Cardiac septum (tissue), 1 donor: Measurements from ENCODE around the gene PITPNB. TPM values are rescaled to one million over a fixed set of nuclear protein-coding genes. Genes with fewer than 3 reads are reported as not detected.

Source experiments
- DNase-seq: peaks from one replicate; pipeline ENCODE4 v3.0.0-alpha.2; 2020; ENCODE audit warnings: low spot score
- intact Hi-C: fragments of 100-400 bp; cut with DNase I; formaldehyde crosslinking; loops from one replicate; pipeline ENCODE4 v1.14.0; 2022
- microRNA-seq: library from miRNA; unstranded; fragments of <30 nt; microRNA quantifications from one replicate; pipeline ENCODE4 v1.2.0, GENCODE V29; 2020
- total RNA-seq: library from RNA; stranded (reverse); fragmentation: NEBNext Ultra II Directional; extraction: Animal tissue kit (Norgen Biotek cat#: 25700); gene quantifications from one replicate; pipeline ENCODE4 v1.2.1, GENCODE V29; 2021
- donor health status: DM: no; HTN: no; CAD: no.

The PITPNB gene
- total RNA-seq, 1 donor from 2014 or later = 69.2 TPM

DNA sequence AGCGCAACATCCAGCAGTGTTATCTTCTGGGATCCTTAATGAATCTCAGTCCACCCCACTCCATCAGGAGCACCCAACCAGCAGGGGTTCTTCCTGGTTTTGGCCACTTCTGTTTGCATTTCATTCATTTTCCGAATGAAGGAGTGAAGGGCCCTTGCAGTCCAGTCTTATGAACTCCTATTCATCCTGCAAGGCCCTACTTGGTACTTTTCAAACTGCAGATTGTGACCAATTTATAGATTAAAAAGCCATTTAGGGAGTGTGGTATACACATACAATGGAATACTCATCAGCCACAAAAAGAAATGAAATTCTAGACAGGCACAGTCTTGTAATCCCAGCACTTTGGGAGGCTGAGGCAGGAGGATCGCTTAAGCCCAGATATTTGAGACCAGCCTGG is 107.3 kb downstream of the PITPNB start:
- no peak for DNase-seq
- intact Hi-C loops = no loop called here

DNA sequence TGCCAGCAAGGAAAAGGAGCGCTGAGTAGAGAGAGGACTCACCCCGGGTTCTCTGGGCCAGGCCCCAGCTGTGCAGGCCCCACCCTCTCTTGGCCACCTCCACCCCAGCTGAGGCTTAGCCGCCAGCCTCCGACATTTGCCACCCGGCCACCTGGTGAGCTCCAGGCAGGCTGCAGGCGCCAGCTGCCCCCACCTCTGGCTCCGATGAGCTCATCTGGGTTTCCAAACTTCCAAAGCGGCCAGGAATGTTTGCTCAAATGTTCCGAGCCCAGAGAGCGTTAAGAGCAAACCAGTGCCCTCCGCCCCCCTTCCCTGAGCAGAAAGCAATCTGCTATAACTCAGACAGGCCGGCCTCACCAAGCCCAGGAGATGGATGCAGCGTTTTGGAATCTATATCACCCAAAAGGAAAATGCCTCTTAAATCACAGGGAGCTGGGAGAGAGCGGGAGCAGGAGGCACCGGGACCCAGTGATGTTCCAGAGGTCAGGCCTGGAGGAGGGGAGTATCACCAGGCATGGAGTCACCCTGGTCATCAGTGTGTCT is 108.4 kb downstream of the PITPNB start:
- DNase-seq = no peak
- intact Hi-C loops = no loop called here

DNA sequence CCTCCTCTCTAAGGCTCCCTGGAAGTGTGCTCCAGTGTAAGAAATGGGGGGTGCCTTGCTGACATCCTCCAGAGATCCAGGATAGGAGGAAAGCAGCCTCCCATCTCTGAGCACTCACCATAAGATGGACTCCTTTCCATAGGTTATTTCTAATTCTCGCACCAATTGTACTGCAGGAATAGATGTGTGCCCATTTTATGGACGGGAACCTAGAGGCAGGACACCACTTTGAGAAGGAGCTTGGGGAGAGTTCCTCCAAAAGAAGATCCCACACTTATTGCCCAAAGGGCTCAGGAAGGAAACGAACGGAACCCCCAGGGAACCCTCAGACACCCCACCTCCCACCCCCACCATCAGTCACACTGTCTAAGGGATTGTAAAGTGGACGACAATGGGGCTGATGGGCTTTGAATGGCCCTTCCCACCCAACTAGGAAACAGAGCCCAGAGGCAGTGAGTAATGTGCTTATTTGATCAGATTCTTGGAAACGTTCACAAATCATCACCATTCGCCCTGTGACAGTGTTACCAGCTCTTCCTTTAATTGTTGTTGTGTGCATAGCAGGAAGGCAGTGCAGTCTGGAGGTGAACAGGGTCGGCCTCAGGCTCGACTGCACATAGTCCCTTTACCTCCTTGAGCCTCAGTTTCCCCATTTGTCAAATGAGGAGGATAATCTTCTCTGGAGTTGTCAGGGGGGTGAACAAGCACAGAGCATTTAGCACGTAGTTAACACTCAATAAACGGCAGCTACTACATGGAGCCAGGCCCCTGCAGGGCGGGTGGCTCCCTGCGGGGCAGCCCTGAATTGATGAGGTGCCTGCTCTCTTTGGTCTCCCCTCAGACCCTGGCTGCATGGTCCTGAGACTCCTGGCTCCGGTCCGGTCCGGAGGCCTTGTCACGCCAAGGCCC is 109.1 kb downstream of the PITPNB start:
- DNase-seq = no peak
- intact Hi-C loops = loop anchor here (10.0 kb wide), 2 partner anchors 705 to 1135 kb away; no protein-coding TSS in a partner anchor

DNA sequence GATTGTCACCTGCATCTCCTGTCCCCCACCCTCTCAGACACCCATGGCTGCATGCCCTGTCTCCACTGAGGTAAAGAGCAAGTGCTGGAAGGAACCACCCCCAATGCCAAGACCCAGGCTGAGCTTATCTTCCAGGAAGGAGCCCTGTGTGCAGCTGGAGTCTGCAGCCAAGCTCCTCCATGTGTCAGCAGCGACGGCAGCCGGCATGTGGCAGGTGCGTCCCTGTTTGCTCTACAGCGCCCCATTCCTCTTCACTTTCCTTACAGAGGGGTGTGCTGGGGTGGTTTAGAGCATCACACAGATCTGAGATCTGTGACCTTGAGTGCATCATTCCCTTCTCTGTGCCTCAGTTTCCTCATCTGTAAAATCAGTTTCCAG is 109.8 kb downstream of the PITPNB start:
- intact Hi-C loops = loop anchor here (10.0 kb wide), 2 partner anchors 704 to 1134 kb away; no protein-coding TSS in a partner anchor
- DNase-seq = no peak

DNA sequence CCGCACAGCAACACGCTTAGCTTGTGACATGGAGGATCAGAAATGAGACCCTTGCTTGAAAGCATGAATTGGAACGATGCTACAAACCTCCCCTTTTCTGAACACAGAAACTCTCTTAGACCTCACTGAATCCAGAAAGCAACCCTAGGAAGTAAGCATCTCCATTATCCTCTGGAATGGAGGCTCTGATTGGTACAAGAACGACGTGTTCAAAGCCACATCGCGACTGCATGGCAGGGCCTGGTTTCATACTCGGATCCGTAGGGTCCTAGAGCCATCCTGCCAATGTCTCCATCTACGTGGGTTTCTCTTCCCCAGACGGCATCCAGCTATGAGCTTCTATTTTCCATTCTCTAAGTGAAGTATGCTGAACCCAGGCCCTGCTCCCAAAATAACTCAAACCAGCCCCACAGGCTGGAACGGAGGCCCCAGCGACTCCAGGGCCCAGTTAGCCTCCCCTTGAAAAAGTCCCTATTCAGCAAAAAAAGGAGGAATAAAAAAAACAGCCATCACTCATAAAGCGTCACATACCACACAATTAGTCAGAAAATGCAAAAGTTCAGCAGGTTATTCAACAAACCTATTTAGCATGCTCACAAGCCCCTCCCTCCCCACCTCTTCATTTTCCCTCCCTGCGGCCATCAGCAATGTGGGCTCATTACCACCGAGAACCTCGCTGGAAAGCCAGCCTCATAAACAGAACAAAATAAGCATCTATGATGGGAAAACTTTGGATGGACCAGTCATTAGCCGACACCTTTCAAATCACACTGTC is 110.4 kb downstream of the PITPNB start:
- intact Hi-C loops = loop anchor here (10.0 kb wide), 2 partner anchors 704 to 1134 kb away; no protein-coding TSS in a partner anchor
- DNase-seq = no peak

DNA sequence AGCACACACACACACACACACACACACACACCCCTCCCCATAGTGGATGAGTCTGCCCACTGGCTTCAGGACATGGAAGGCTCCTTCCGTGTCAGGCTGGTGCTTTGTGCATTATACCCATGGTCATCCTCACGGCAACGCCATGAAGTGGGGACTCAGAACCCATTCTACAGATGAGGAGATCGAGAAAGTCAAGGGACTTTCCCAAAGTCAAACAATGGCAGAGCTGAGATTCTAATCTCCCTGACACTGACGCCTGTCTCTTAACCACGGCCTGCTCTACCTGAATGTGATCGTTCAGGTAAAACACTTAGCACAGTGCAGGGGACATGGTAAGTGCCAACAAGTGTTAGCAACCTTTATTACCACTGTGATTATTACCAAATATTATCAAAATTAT is 113.2 kb downstream of the PITPNB start:
- intact Hi-C loops = loop anchor here (2.0 to 10.0 kb wide), 4 partner anchors 399 to 1131 kb away; no protein-coding TSS in a partner anchor
- DNase-seq = no peak

DNA sequence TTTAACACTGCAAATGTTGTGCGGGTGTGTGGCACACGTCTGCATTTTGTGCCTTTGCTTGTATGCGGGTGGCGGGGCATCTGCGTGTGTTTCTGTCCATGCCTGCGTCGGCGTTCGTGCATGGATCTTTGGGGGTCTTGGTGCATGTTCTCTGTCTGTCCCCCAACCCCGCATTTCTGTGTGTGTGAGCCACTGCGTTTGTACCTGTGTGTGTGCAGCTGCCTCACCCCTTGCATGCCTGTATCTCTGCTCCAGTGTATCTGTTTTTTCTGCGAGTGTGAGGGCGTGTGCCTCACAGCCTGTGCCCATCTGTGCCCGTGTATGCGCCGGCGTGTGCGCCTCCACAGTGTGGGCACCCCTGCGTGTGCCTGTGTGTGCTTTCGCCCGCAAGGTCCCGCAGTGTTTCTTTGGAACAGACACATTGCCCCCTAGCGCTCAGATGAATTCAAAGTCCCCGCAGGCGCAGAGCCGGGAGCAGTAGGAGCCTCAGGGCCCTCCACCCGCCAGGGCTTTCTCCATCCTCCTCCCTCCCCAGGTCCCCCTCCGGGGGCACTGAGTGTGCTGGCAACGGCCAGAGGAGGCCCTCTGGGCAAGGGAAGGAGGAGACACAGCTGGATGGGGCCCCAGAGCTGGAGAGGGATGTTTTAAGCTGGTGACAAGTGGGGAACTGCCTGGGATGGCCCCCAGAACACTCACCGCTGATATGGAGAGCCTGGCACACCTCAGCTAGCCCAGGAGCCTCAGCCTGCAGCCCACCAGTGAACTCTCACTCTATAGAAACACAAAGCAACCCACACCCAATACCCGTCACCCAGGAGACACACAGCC is 114.4 kb downstream of the PITPNB start:
- intact Hi-C loops = loop anchor here (2.0 to 10.0 kb wide), 4 partner anchors 398 to 1130 kb away; no protein-coding TSS in a partner anchor
- peak; percentile 80 for DNase-seq

DNA sequence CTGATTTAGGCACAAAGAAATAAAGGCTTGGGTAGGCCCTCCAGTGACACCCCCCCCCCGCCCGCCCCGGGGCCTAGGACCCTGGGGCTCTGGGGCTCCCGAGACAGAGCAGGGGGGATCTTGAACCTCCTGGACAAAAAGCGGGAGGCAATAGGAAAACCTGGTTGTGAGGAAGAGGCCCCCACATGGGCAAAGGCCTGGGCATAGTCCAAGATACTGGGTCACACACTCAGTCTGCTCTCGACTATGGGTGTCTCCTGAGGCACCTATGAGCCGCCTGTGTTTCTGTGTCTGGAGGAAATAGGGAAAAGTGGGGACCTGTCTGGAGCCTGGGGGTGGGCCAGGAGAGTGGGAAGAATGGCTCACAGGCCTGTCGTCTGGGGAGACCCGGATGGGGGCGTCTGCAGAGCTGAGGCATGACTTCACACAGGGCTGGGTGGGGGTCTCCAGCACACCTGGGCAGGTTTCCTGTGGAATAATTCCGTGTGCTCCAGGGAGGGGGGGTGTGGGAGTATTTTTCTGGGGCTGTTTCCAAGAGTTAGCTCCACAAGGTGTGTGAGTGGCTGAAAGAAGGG is 115.1 kb downstream of the PITPNB start:
- intact Hi-C loops = loop anchor here (2.0 to 10.0 kb wide), 4 partner anchors 397 to 1129 kb away; no protein-coding TSS in a partner anchor
- DNase-seq = no peak

DNA sequence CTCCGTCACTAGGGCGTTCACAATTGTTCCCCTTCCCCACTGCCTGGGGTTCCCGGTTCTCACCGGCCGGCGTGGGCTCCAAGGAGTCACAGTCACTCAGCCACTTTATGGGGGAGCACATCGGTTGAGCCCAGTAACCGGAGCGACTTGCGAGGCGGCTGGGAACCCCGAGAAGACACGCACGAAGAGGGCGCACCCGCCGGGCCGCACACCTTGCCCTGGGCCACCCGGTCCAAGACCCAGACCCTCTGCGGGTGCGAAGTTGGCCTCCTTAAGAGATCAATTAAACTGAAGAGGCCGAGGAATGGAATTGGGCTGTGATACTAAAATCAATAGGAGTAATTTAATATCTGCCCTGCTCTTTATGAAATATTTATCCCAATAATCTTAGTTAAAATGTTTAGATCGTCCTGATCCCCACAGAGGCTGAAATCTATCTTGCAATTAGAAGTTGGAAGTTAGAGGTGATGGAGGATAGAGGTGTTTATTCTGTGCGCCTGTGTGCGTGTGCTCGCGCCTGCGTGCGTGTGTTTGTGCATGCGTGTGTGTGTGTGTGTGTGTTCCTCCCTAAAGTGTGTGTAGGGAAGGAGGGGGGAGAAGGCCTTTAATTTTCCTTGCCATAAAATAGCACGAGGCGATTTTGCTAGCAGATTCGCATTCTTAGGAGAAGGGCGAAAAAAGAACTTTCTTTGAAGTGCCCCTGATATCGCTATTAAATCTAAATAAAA is 116.5 kb downstream of the PITPNB start:
- intact Hi-C loops = loop anchor here (10.0 kb wide), 2 partner anchors 698 to 1128 kb away; no protein-coding TSS in a partner anchor
- DNase-seq = no peak

Small RNA genes lying within 50 kb of the gene (microRNA-seq; reads per million reads assigned to microRNA genes)
- gene MIR3199-1 (not detected), gene MIR3199-2 (not detected)

Other genes starting within 250 kb of the PITPNB start
- 6.4 TPM for gene MN1, start 117.5 kb downstream of the PITPNB start, total RNA-seq